ENCODE measurements around the gene CRTAC1. TPM values are rescaled to one million over a fixed set of nuclear protein-coding genes. Genes with fewer than 3 reads are reported as not detected.
A peak's percentile ranks its signal among the peaks of the same experiment; 100 is the strongest.

CRTAC1 gene
- total RNA-seq, 1 experiment from 2014 or later = 0.20 TPM

- DNase-seq (ENCODE audit: low read depth, low spot score) = no peak
- H3K27ac ChIP-seq (ENCODE audit: low read depth, low read length) = no peak overlapping the region
- no peaks in the 10 kb centered on the region for H3K36me3 ChIP-seq (ENCODE audit: control insufficient read depth in 1 of 2, insufficient read depth in 2 of 2, low read length in 2 of 2)
- H3K79me2 ChIP-seq (ENCODE audit: insufficient read depth, low read length) = no peaks in the 10 kb centered on the region
- H3K9ac ChIP-seq (ENCODE audit: low read length) = no peak overlapping the region
- ChIA-PET POLR2A (no interaction called here), CTCF (no interaction called here), RAD21 (ENCODE audit: low non-redundant PET in 1 of 2, low total read pairs in 2 of 2, uncharacterized antibody in 2 of 2, unreplicated experiment in 2 of 2) (no interaction called here)
- H3K9me2 ChIP-seq (ENCODE audit: insufficient read depth) = no peaks in the 10 kb centered on the region
- H3K27me3 ChIP-seq (ENCODE audit: insufficient read depth, low read length) = peaks cover 26% of the 10 kb centered on the region; the same call in 1 of the 2 replicates
- ATAC-seq = peak; percentile 39; the same call in 1 of the 2 replicates
- BruUV-seq (replicated peaks) = no TSS peak
- intact Hi-C loops (cut with micrococcal nuclease) = no loop called here
- no peak overlapping the region for H3K4me3 ChIP-seq (replicated peaks in 1 of 2; ENCODE audit: low read depth in 1 of 2, low read length in 2 of 2)
- peaks cover 4 to 14% of the 10 kb centered on the region in 2 experiments; a peak in 3 of 4 replicates for H3K4me1 ChIP-seq (ENCODE audit: control insufficient read depth in 1 of 2, insufficient read depth in 2 of 2, low read length in 2 of 2)
- H4K20me1 ChIP-seq (ENCODE audit: insufficient read depth) = no peaks in the 10 kb centered on the region
- TF ChIP-seq SIN3A (IDR thresholded peaks at IDR 0.05; ENCODE audit: low read depth) (no peak), ELF1 (IDR thresholded peaks at IDR 0.05; ENCODE audit: borderline replicate concordance, low read depth) (no peak), EZH2phosphoT487 (IDR thresholded peaks at IDR 0.05; ENCODE audit: borderline replicate concordance) (no peak), SP1 (IDR thresholded peaks at IDR 0.05; ENCODE audit: low read depth) (no peak), ZBTB33 (IDR thresholded peaks at IDR 0.05; ENCODE audit: extremely low read depth, insufficient replicate concordance, low read length) (no peak), EZH2 (IDR thresholded peaks at IDR 0.05) (no peak), ZNF274 (IDR thresholded peaks at IDR 0.05; ENCODE audit: low read depth, low read length) (no peak), JUND (IDR thresholded peaks at IDR 0.05) (no peak), ATF3 (IDR thresholded peaks at IDR 0.05) (no peak), EGR1 (IDR thresholded peaks at IDR 0.05; ENCODE audit: low read depth) (no peak), ZFX (IDR thresholded peaks at IDR 0.05) (no peak)
- no peak overlapping the region for H2AFZ ChIP-seq (ENCODE audit: low read depth, low read length, poor library complexity, severe bottlenecking)
- H3K9me3 ChIP-seq (ENCODE audit: control insufficient read depth in 1 of 2, insufficient read depth in 1 of 2, low read depth in 1 of 2, low read length in 2 of 2) = no peaks in the 10 kb centered on the region
- peak overlapping the region; percentile 3; the same call in 1 of the 2 replicates for H3K4me2 ChIP-seq (ENCODE audit: low read length)
Measured at GRCh38 chr10:97922022-97922758, 108.2 kb downstream of the CRTAC1 start.

All from HCT116 (cell line).